ENCODE results near the gene PNPLA2. TPM values are rescaled to one million over a fixed set of nuclear protein-coding genes. Genes with fewer than 3 reads are reported as not detected.

Gene PNPLA2
- total and polyA plus RNA-seq, 2 of the 8 experiments (the other 6 are each of a cell fraction or from before 2014, with no cell fraction given): 30.9 to 62.1 TPM

DNA sequence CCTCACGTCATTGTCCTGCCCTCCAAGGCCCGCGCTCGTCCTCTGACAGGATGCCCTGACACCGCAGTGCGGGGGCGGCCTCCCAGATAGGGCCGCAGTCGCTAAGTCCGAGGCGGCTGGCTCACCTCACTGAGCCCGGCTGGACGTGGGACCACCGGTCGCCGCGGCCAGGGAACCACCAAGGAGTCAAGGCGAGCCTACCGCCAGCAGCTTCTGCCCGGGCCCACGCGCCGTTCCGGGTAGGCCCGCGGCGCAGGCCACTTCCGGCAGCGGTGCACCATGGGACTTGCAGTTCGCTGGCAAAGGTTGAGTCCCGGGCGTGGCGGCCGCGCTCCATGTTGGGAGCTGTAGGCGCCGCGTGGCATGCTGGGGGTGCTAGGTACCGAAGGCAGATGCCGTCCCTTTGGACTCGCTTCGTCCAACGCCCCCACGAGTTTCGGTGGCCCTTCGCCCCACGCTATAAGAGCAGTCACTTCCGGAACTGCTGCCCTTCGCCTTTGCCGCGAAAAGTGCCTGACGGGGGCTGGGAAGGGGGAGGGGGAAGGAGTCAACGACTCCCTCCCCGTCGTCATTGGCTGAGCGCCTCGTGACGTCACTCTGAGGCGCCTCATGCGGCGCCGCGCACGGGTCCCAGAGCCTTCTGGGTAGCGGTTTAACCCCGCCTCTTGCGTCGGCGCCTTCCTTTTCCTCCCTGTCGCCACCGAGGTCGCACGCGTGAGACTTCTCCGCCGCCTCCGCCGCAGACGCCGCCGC, 9.3 kb upstream of the PNPLA2 start, which contains the start of gene RPLP2:
RPLP2 (plus strand) TSS at position 681 of the 753 bp plus-strand sequence. CDS start 268 bp downstream, outside the sequence.
- H3K23me2 ChIP-seq (ENCODE audit: low read depth, low read length): peaks cover 11% of the 10 kb centered on the region; the same call in 1 of the 2 replicates
- peaks cover 0 to 10% (median 3%) of the 10 kb centered on the region in 4 experiments; a peak in 4 of 7 replicates for H3K4me1 ChIP-seq (replicated peaks in 1 of 4; ENCODE audit: control insufficient read depth in 3 of 4, insufficient read depth in 4 of 4, low read length in 3 of 4)
- FAIRE-seq (no peak), DNase-seq (ENCODE audit: low read depth in 1 of 2, low spot score in 2 of 2) (peak; percentile 80 to 100)
- peaks cover 7 to 32% of the 10 kb centered on the region in 2 experiments; a peak in 3 of 4 replicates for H3K79me2 ChIP-seq (ENCODE audit: control insufficient read depth in 1 of 2, insufficient read depth in 2 of 2, low read length in 2 of 2)
- H4K91ac ChIP-seq (replicated peaks; ENCODE audit: insufficient read length, low read length): peak within 1 kb of the TSS; percentile 99
- peak within 1 kb of the TSS; percentile 98 for H2BK120ac ChIP-seq (replicated peaks; ENCODE audit: low read depth, low read length)
- H3K23ac ChIP-seq (ENCODE audit: insufficient read length): no peak within 1 kb of the TSS
- H2BK5ac ChIP-seq (ENCODE audit: low read depth, low read length): peak within 1 kb of the TSS; percentile 100
- peak within 1 kb of the TSS; percentile 86 for H3K4ac ChIP-seq (replicated peaks; ENCODE audit: insufficient read length, low read depth, low read length)
- 2% methylated on average over 54 of the region's 81 CpGs; no CpG with 5 or more reads in 1 of the 2 experiments for WGBS, 2 experiments (ENCODE audit: extremely low coverage in 1 of 2, insufficient coverage in 1 of 2, insufficient read length in 1 of 2, insufficient replicate concordance in 2 of 2, low coverage in 1 of 2, low lambda C conversion rate in 2 of 2, missing lambda C conversion rate in 1 of 2)
- no peaks in the 10 kb centered on the region for H3K27me3 ChIP-seq (replicated peaks in 1 of 4; ENCODE audit: control insufficient read depth in 3 of 4, extremely low read depth in 1 of 4, insufficient read depth in 3 of 4, low read length in 3 of 4)
- H2AK5ac ChIP-seq (ENCODE audit: low read depth, low read length): peak within 1 kb of the TSS; percentile 53; the same call in 1 of the 2 replicates
- H4K20me1 ChIP-seq (replicated peaks in 1 of 2; ENCODE audit: control insufficient read depth in 1 of 2, insufficient read depth in 2 of 2, low read length in 2 of 2): peaks cover 10 to 20% of the 10 kb centered on the region in 2 experiments
- H3K18ac ChIP-seq (ENCODE audit: extremely low read depth, low read length): peak within 1 kb of the TSS; percentile 100
- H3K56ac ChIP-seq (replicated peaks; ENCODE audit: insufficient read length, low read depth, low read length): peak within 1 kb of the TSS; percentile 99
- H2BK20ac ChIP-seq (ENCODE audit: low read length): peak within 1 kb of the TSS; percentile 92; the same call in 1 of the 2 replicates
- H4K5ac ChIP-seq (ENCODE audit: insufficient read length, low read depth, low read length): peak within 1 kb of the TSS; percentile 100
- no peaks in the 10 kb centered on the region for H3K9me3 ChIP-seq (ENCODE audit: insufficient read depth in 2 of 2, low read depth in 1 of 2, low read length in 1 of 2)
- peak within 1 kb of the TSS; percentile 99 for H3K27ac ChIP-seq (ENCODE audit: low read depth, low read length)
- no peaks in the 10 kb centered on the region for H3K79me1 ChIP-seq (ENCODE audit: low read depth, low read length)
- H3K9ac ChIP-seq (replicated peaks in 1 of 4; ENCODE audit: extremely low read depth in 1 of 4, low read depth in 3 of 4, low read length in 3 of 4): peak within 1 kb of the TSS; percentile 82 to 99 (median 97)
- CTCF ChIA-PET (ENCODE audit: partially characterized antibody): interaction anchor here (1.6 kb wide), 1 partner anchor 20 kb away, joined by 3 read pairs; no protein-coding TSS in a partner anchor
- peak within 1 kb of the TSS; percentile 66 to 100 (median 90) for H3K4me3 ChIP-seq (ENCODE audit: extremely low read depth in 1 of 4, insufficient read depth in 2 of 4, low read depth in 3 of 4, low read length in 4 of 4)
- H4K8ac ChIP-seq (ENCODE audit: extremely low read depth, insufficient read depth, low read length): peak within 1 kb of the TSS; percentile 100
- H3K36me3 ChIP-seq (ENCODE audit: control insufficient read depth in 2 of 4, insufficient read depth in 4 of 4, low read length in 3 of 4): peaks cover 16 to 29% (median 26%) of the 10 kb centered on the region in 4 experiments
- no peak within 1 kb of the TSS for H3K14ac ChIP-seq (ENCODE audit: insufficient read length)
- H2AFZ ChIP-seq (ENCODE audit: low read length): peak within 1 kb of the TSS; percentile 96; the same call in 1 of the 2 replicates
- H3K4me2 ChIP-seq (ENCODE audit: insufficient read depth in 1 of 2, low read depth in 2 of 2, low read length in 2 of 2): peak within 1 kb of the TSS; percentile 91 to 92
- H2BK12ac ChIP-seq (ENCODE audit: low read depth, low read length): peak within 1 kb of the TSS; percentile 100
- POLR2A ChIA-PET (ENCODE audit: partially characterized antibody): interaction anchor here (0.5 to 53.0 kb wide), 18 partner anchors 11 to 515 kb away, joined by 3 to 1917 read pairs (median 4); partner anchors contain the start of genes CD151, CEND1, CRACR2B and GATD1
- peak within 1 kb of the TSS; percentile 99 for H2BK15ac ChIP-seq (ENCODE audit: low read length)
- TF ChIP-seq RNF2 (IDR thresholded peaks at IDR 0.05; ENCODE audit: borderline replicate concordance, low read depth, low read length, missing control alignments, poor library complexity, severe bottlenecking) (no peak), RFX5 (IDR thresholded peaks at IDR 0.05; ENCODE audit: borderline replicate concordance, low read depth, low read length) (no peak), YY1 (IDR thresholded peaks at IDR 0.05; ENCODE audit: low read depth, low read length) (peak; percentile 83), BCL11A (IDR thresholded peaks at IDR 0.05; ENCODE audit: low read depth in 2 of 2, low read length in 2 of 2) (no peak), FOSL1 (IDR thresholded peaks at IDR 0.05; ENCODE audit: insufficient read depth, low read depth, low read length) (no peak), GTF2F1 (IDR thresholded peaks at IDR 0.05; ENCODE audit: borderline replicate concordance, low read depth, low read length) (peak; percentile 76), EP300 (IDR thresholded peaks at IDR 0.05; ENCODE audit: borderline replicate concordance in 1 of 2, low read depth in 2 of 2, low read length in 2 of 2) (no peak; a peak in 1 of 3 replicates), SIRT6 (IDR thresholded peaks at IDR 0.05; ENCODE audit: low read length) (no peak), RBBP5 (IDR thresholded peaks at IDR 0.05; ENCODE audit: borderline replicate concordance, low read depth, low read length) (peak; percentile 91), ASH2L (IDR thresholded peaks at IDR 0.05; ENCODE audit: low read length) (peak; percentile 91), NRF1 (IDR thresholded peaks at IDR 0.05; ENCODE audit: low read depth, low read length) (no peak)

Measured in H1 (cell line).